ENCODE measurements around the gene FBXO48. TPM values are rescaled to one million over a fixed set of nuclear protein-coding genes. Genes with fewer than 3 reads are reported as not detected.

The FBXO48 gene
- polyA plus RNA-seq (2011; rRNA removed) (0.66 and 0.89 TPM in 2 replicates), polyA minus RNA-seq (2011; rRNA and poly(A)+ RNA removed) (0.55 and 0.74 TPM in 2 replicates)

GRCh38 chr2:68467077-68467960 is at the start of gene FBXO48, which contains the start of gene APLF:
Gene FBXO48 (minus strand): TSS chr2:68467294. CDS start chr2:68465145, 2,149 bp downstream.
Gene APLF (plus strand): TSS chr2:68467585. CDS start chr2:68467732, 147 bp downstream.
- ChIA-PET CTCF (interaction anchor here (1.0 to 6.1 kb wide), 6 partner anchors 26 to 476 kb away, joined by 3 to 109 read pairs (median 6); no protein-coding TSS in a partner anchor), POLR2A (interaction anchor here (1.4 kb wide), 1 partner anchor 147 kb away, joined by 3 read pairs; the partner anchor contains the start of gene CNRIP1)
- peak; percentile 97 for DNase-seq (ENCODE audit: low read depth, low spot score)
- TF ChIP-seq CTCF (IDR thresholded peaks at IDR 0.05; ENCODE audit: low read depth, low read length), result no peak
- Histone ChIP-seq H3K27me3 (ENCODE audit: control insufficient read depth, insufficient read depth, low read length) (no peaks in the 10 kb centered on the region), H3K27ac (ENCODE audit: low read depth, low read length) (peak within 1 kb of the TSS; percentile 77), H3K4me3 (ENCODE audit: low read depth, low read length) (peak within 1 kb of the TSS; percentile 98), H3K9me3 (ENCODE audit: control insufficient read depth, insufficient read depth, low read length) (no peaks in the 10 kb centered on the region; the same call in 1 of the 2 replicates)

GRCh38 chr2:68516051-68516955 is 49.2 kb upstream of the FBXO48 start:
- no peak overlapping the region for H3K27ac ChIP-seq (ENCODE audit: low read depth, low read length)
- ChIA-PET POLR2A (no interaction called here), CTCF (no interaction called here)
- TF ChIP-seq CTCF (IDR thresholded peaks at IDR 0.05; ENCODE audit: low read depth, low read length), result no peak
- no peak overlapping the region for H3K4me3 ChIP-seq (ENCODE audit: low read depth, low read length)
- H3K27me3 ChIP-seq (ENCODE audit: control insufficient read depth, insufficient read depth, low read length), result no peaks in the 10 kb centered on the region
- H3K9me3 ChIP-seq (ENCODE audit: control insufficient read depth, insufficient read depth, low read length), result no peaks in the 10 kb centered on the region
- DNase-seq (ENCODE audit: low read depth, low spot score), result no peak

- no peak for DNase-seq (ENCODE audit: low read depth, low spot score)
- no peak overlapping the region for H3K27ac ChIP-seq (ENCODE audit: low read depth, low read length)
- no peaks in the 10 kb centered on the region for H3K27me3 ChIP-seq (ENCODE audit: control insufficient read depth, insufficient read depth, low read length)
- no peak overlapping the region for H3K4me3 ChIP-seq (ENCODE audit: low read depth, low read length)
- TF ChIP-seq CTCF (IDR thresholded peaks at IDR 0.05; ENCODE audit: low read depth, low read length), result no peak
- H3K9me3 ChIP-seq (ENCODE audit: control insufficient read depth, insufficient read depth, low read length), result no peaks in the 10 kb centered on the region
- CTCF ChIA-PET, result no interaction called here
- POLR2A ChIA-PET, result no interaction called here
These were observed 47.3 kb upstream of the FBXO48 start for GRCh38 chr2:68514316-68514929.

DNA sequence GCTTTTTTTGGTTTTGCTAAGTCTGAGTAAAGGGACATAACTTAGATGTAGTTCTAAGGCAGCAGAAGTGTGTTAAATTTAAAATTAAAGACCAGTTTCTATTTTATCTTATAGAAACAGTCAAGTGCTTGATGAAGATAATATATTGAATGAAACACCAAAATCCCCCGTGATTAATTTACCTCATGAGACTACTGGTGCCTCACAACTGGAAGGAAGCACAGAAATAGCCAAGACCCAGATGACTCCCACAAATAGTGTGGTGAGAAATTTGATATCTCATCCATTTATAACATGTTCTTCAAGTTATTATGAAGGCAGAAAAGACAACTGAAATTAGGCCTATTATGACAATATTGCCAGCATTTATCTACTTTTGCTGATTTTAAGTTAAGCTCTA is 45.9 kb upstream of the FBXO48 start:
- no peaks in the 10 kb centered on the region for H3K9me3 ChIP-seq (ENCODE audit: control insufficient read depth, insufficient read depth, low read length)

More for the DNA sequence above, 45.9 kb upstream of the FBXO48 start:
- CTCF ChIA-PET, result interaction anchor here (0.8 kb wide), 1 partner anchor 26 kb away, joined by 3 read pairs; no protein-coding TSS in a partner anchor
- POLR2A ChIA-PET, result no interaction called here
- H3K27ac ChIP-seq (ENCODE audit: low read depth, low read length), result no peak overlapping the region
- H3K27me3 ChIP-seq (ENCODE audit: control insufficient read depth, insufficient read depth, low read length), result no peaks in the 10 kb centered on the region
- TF ChIP-seq CTCF (IDR thresholded peaks at IDR 0.05; ENCODE audit: low read depth, low read length), result no peak
- no peak for DNase-seq (ENCODE audit: low read depth, low spot score)
- no peak overlapping the region for H3K4me3 ChIP-seq (ENCODE audit: low read depth, low read length)

All from AG04450 (cell line).